Cardiac muscle cell (in vitro differentiated cells and primary cell): ENCODE results near the gene NPAS3. TPM values are rescaled to one million over a fixed set of nuclear protein-coding genes. Genes with fewer than 3 reads are reported as not detected.

Experiments
- DNase-seq, 2 donors: peaks; one replicate each; pipeline versions ENCODE4 v3.0.0 to v3.0.0-alpha.2; 2010 to 2017; ENCODE audit warnings: low read depth in 1 of 2, low spot score in 1 of 2
- H3K27ac ChIP-seq: fragments of 200-600 bp; sonication (generic); 2 replicates; pipeline ENCODE4 v1.5.1; 2016
- H3K27me3 ChIP-seq: fragments of 200-600 bp; sonication (generic); 2 replicates; pipeline ENCODE4 v1.6.0; 2016; ENCODE audit warnings: control low read depth
- H3K36me3 ChIP-seq: fragments of 200-600 bp; sonication (generic); 2 replicates; pipeline ENCODE4 v1.5.1; 2016; ENCODE audit warnings: control low read depth
- H3K4me1 ChIP-seq: fragments of 200-600 bp; sonication (generic); 2 replicates; pipeline ENCODE4 v1.8.1; 2017; ENCODE audit warnings: low read depth, mild to moderate bottlenecking, mixed run types
- H3K4me3 ChIP-seq: fragments of 200-600 bp; sonication (generic); 2 replicates; pipeline ENCODE4 v1.5.1; 2016; ENCODE audit warnings: mild to moderate bottlenecking
- H3K9me3 ChIP-seq: fragments of 200-600 bp; sonication (generic); 2 replicates; pipeline ENCODE4 v1.5.1; 2017; ENCODE audit warnings: low read depth, mild to moderate bottlenecking, control low read depth
- polyA plus RNA-seq: library from polyadenylated mRNA; unstranded; fragments of >200 nt; fragmentation: Nextera tagmentation; extraction: Ambion mirVana; gene quantifications from 2 replicates; pipeline ENCODE4 v1.2.1, GENCODE V29; 2016
- total RNA-seq: library from RNA; depleted of rRNA; stranded (reverse); fragments of >200 nt; gene quantifications from 2 replicates; pipeline ENCODE4 v1.2.3, GENCODE V29; 2016
- TF ChIP-seq, protein P1 (sequence below): IDR thresholded peaks from 2 replicates; pipeline ENCODE4 v1.5.1; 2012; ENCODE audit warnings: low read depth, mild to moderate bottlenecking, low read length

Gene NPAS3
- total and polyA plus RNA-seq, 2 experiments from 2014 or later: 0.18 TPM

DNA sequence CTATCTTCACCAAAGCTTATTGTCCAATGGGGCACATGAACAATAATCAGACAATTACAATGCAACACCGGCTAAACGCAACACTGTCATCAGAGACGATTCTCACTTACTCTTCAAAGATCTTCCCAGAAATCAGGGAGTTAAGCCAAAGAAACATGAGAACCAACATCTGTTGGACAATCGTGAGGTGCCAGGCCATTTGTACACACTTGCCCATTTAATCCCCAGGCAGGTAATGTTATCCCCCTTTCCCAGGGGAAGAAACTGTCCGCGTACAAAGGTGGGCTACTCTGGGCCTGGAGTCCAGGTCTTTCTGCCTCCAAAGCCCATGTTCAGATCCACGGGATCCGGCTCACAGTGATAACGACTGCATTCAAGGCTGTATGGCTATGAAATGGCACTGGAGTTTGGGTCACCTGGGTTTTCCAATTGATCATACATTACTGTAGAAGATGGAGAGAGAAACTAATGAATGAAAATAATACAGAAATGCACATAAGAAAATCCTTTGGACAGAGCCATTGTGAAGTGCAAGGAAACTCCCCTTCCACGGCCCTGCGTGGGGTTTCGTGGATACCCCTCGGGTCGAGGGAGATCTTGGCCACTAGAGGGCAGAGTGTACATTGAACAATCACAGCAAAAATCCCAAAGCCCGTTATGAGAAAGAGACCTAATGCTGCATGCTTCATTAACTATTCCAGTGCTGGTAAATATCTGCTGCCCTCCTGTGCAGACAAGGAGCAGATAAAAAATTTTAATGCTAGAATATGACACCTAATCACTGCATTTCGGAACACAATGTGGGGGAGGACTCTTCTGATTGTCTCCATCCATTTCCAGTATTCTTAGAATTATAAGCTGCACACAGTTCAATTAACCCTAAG lies 900.8 kb downstream of the NPAS3 start:
- no peaks in the 10 kb centered on the region for H3K9me3 ChIP-seq
- no peak overlapping the region for H3K27ac ChIP-seq
- H3K27me3 ChIP-seq: no peaks in the 10 kb centered on the region
- no peaks in the 10 kb centered on the region for H3K36me3 ChIP-seq
- DNase-seq: peak; percentile 67 to 81
- no peak overlapping the region for H3K4me3 ChIP-seq
- H3K4me1 ChIP-seq: no peaks in the 10 kb centered on the region
- TF ChIP-seq, protein P1, sequence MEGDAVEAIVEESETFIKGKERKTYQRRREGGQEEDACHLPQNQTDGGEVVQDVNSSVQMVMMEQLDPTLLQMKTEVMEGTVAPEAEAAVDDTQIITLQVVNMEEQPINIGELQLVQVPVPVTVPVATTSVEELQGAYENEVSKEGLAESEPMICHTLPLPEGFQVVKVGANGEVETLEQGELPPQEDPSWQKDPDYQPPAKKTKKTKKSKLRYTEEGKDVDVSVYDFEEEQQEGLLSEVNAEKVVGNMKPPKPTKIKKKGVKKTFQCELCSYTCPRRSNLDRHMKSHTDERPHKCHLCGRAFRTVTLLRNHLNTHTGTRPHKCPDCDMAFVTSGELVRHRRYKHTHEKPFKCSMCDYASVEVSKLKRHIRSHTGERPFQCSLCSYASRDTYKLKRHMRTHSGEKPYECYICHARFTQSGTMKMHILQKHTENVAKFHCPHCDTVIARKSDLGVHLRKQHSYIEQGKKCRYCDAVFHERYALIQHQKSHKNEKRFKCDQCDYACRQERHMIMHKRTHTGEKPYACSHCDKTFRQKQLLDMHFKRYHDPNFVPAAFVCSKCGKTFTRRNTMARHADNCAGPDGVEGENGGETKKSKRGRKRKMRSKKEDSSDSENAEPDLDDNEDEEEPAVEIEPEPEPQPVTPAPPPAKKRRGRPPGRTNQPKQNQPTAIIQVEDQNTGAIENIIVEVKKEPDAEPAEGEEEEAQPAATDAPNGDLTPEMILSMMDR: peak; percentile 84

DNA sequence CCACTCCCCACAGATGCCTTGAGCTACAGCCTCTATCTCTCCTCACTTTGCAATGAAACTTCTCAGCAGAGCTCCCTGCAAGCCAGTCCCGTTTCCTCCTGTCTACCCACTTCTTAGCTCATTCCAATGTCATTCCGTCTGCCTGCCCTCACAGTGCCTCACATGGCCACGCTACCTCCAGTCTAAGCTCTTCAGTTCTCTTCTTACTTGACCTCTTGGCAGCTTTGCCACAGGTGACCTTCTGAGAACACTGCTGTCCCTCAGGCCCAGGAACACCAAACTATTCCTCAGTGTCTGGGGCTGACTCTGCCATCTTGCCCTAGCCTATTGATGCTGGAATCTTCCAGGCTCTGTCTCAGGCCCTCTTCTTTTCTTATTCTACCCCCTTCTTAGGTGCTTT lies 902.1 kb downstream of the NPAS3 start:
- Histone ChIP-seq H3K4me1 (no peaks in the 10 kb centered on the region), H3K9me3 (no peaks in the 10 kb centered on the region), H3K27ac (no peak overlapping the region), H3K4me3 (no peak overlapping the region), H3K36me3 (no peaks in the 10 kb centered on the region), H3K27me3 (no peaks in the 10 kb centered on the region)
- DNase-seq: no peak
- TF ChIP-seq, protein P1: no peak

- H3K4me3 ChIP-seq: no peak overlapping the region
- TF ChIP-seq, protein P1: no peak
- H3K27me3 ChIP-seq: no peaks in the 10 kb centered on the region
- no peaks in the 10 kb centered on the region for H3K4me1 ChIP-seq
- H3K9me3 ChIP-seq: no peaks in the 10 kb centered on the region
- no peak overlapping the region for H3K27ac ChIP-seq
- DNase-seq: no peak
- no peaks in the 10 kb centered on the region for H3K36me3 ChIP-seq
Observed at GRCh38 chr14:33842299-33842698, 903.6 kb downstream of the NPAS3 start.

DNA sequence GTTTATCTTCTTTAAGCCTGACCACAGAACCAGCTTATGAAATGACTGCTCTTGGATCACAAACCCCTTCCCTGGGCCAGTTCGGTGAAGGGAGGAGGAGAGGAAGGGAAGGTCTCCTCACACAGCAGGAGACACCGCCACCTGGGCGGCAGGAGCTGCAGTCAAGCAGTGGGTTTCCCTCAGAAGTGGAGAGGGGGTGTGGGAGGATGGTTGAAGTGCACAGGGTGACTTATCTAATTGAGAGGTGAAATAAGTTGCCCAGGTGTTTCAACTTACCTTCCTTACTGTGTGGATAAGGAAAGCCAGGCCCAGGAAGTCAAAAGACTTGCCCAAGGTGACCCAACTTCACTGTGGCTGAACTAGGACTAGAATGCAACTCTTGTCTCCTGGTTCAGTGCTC lies 905.4 kb downstream of the NPAS3 start:
- DNase-seq: no peak
- TF ChIP-seq, protein P1: no peak
- Histone ChIP-seq H3K27me3 (no peaks in the 10 kb centered on the region), H3K9me3 (no peaks in the 10 kb centered on the region), H3K36me3 (no peaks in the 10 kb centered on the region), H3K4me1 (no peaks in the 10 kb centered on the region), H3K4me3 (no peak overlapping the region), H3K27ac (no peak overlapping the region)

DNA sequence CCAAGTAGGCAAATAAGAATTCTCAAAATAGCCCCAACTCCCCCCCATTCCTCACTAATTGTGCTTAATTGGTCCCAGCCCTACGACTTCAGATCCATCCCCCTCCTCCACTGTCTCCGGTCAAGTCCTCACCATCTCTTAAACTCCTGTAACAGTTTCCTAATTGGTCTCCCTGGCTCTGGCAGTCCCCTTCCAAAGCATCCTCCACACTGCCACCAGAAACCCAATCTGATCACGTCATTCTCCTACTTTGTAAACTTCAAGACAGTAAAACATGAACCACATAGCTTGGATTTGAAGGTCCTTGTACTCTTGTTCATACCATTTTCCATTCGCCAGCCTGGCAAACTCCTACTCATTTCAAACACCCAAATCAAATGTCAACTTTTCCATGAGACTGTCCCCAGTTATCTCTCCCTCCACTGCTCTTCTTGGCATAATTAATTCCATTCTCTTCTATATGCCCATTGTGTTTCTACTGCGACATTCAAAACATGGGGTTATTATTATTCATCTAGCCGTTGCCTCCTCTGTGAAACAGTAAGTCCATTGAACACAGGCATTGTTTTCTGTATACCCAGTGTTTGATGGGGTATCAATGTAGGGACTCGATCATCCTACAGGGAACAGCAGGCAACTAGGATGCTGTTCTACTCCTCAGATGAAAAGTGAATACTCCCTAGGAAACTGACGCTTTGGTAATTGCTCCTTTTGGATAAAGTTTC lies 907.6 kb downstream of the NPAS3 start:
- no peak for DNase-seq
- H3K4me1 ChIP-seq: peaks cover 4% of the 10 kb centered on the region
- H3K27me3 ChIP-seq: no peaks in the 10 kb centered on the region
- H3K9me3 ChIP-seq: no peaks in the 10 kb centered on the region
- TF ChIP-seq, protein P1: no peak
- H3K4me3 ChIP-seq: no peak overlapping the region
- no peaks in the 10 kb centered on the region for H3K36me3 ChIP-seq
- no peak overlapping the region for H3K27ac ChIP-seq
